Epidermal melanocyte (primary cell): ENCODE measurements around the gene CCDC73.
"Not testable (repeated sequence)": the region's sequence is repeated elsewhere in the genome, so short reads cannot be mapped to it uniquely, and the experiment has no call there.

Experiments used
- DNase-seq: peaks from one replicate; pipeline ENCODE4 v3.0.0; 2011; ENCODE audit warnings: low spot score; ENCODE audit not compliant: insufficient read length

Gene CCDC73

DNA sequence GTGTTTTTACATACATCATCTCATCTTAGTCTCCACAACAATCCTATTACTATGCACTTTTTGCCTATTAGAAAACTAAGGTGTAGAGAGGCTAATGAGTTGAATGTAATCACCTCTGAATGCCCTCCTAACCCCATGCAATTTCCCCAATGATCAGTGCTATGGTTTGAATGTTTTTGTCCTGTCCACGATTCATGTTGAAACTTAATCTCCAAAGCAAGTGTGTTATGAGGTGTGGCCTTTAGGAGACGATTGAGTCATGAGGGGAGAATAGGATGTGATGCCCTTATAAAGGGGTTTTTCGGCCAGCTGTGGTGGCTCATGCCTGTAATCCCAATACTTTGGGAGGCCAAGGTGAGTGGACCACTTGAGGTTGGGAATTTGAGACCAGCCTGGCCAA lies 2.0 kb upstream of the CCDC73 start:
- no peak for DNase-seq

DNA sequence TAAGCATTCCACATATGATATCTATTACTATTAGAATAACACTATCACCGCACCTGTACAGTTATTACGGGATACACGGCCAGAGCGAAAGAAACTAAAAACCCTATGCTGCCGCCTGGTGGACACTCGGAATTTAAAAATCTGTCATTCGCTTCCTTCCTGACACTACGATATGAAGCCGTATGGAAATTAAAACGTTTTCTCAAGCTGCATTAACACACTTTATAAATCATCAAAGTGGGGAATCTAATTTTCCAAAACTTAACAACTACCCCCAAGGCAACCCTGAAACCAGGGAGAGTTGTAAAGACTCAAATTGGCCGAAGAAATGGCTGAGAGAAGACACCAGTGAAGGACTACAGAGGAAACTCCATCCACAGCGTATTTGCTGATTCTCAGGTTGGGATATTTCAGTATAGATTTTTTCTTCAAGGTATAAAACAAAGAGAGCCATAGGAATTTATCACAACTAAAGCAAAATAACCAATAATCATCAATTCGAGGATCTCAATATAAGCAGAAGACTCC lies 1.4 kb downstream of the CCDC73 start:
- no peak for DNase-seq

DNA sequence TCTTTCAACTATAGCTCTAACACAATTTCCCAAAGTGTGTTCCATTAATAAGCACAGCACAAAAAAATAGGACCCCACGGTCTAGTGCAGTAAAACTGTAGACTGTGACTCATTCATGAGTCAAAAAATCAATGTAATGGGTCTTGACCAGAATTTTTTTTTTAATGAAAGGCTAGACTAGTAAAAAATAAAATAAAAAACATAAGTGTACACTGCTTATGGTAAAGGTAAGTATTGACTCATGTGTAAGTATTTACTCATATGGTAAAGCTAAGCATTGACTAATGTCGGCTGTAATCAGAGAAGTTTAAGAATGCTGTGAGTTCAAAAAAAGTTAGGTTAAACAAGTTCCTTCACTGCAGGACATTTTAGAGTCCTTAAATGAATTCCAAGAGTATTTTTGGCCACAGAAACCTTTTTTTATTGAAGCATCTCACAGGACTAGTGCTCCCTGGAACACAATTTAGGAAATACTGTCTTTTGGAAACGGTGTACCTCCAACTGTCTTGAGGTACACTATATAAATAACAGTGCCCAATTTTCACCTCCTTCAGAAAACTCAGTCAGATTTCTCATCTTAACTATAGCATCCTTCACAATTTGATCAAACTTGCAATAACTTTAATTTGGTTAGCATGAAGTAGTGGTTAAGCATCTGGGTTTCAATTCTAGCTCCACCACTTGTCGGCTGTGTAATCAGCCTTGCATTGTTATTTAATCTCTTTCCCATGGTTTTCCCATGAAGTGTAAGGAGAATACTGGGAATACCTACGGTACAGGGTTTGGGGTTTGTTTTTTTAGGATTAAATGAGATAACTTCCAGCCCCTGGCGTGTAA lies 2.1 kb downstream of the CCDC73 start:
- no peak for DNase-seq

DNA sequence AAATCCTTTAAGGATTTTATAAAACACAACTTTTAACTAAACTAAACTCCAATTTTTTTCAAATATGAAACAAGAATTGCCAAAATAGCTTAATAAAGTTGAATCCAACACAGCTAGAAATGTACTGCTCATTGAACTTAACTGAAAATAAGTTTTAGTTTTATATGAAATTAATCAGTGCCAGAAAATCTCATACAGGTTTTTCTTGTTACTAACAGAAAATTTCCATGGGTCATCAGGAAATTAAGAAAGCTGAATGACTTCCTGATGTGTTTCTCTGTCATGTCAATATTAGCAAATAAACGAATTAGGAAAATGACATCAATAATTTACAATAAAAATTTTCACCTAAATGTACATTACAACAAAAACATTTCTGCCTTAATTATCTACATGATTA lies 3.5 kb downstream of the CCDC73 start:
- no peak for DNase-seq

DNA sequence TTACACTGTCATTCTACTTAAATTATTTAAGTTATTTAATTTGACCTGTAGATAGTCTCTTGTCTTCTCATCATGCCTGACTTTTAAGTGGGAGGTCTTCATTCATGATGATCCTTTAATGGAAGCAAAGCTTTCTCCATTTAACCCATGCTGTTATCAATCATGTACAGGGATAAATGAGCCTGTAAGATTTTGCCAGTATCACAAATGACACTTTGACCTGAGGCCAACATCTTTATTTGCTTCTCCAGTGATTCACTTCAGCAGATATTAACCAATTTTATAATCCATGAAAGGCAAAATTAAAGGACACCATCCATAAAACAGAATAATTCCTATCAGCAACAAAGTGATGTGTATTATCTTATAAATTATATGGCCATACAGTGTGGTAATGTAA lies 7.7 kb downstream of the CCDC73 start:
- no peak for DNase-seq

DNA sequence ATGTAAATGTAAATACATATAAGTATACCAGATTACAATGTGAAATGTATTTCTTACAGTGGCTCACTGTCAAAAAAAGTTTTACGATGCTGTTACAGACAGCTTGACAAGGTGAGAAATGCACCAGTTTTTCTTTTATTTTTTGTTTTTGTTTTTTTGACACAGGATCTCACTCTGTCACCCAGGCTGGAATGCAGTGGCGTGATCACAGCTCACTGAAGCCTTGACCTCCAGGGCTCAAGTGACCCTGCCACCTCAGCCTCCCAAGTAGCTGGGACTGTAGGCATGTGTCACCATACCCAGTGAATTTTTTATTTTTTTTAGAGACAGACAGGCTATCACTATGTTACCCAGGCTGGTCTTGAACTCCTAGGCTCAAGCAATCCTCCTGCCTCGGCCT lies 9.2 kb downstream of the CCDC73 start:
- no peak for DNase-seq

DNA sequence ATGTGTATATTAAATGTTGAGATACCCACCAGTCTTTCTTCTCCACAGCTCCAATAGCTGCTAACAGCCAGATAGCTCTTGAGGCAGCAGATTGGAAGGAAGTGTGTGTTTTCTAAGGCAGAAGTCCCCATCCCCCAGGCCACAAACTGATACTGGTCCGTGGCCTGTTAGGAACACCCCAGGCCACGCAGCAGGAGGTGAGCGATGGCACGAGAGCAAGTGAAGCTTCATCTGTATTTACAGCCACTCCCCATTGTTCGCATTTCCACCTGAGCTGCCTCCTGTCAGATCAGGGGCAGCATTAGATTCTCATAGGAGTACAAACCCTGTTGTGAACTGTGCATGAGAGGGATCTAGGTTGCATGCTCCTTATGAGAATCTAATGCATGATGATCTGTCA lies 12.7 kb downstream of the CCDC73 start:
- no peak for DNase-seq

DNA sequence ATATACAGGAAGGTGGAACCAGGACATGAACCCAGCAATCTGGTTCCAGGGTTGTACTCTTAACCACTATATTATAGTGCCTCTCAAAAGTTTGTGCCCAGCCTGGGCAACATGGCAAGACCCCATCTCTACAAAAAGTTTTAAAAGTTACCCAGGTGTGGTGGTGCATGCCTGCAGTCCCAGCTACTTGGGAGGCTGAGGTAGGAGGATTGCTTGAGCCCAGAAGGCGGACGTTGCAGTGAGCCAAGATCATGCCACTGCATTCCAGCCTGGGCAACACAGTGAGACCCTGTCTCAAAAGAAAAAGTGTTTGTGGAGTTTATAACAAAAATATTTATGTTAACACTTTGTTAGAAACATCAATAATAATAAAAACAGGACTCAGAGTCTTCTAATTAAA lies 13.6 kb downstream of the CCDC73 start:
- not testable (repeated sequence) for DNase-seq

DNA sequence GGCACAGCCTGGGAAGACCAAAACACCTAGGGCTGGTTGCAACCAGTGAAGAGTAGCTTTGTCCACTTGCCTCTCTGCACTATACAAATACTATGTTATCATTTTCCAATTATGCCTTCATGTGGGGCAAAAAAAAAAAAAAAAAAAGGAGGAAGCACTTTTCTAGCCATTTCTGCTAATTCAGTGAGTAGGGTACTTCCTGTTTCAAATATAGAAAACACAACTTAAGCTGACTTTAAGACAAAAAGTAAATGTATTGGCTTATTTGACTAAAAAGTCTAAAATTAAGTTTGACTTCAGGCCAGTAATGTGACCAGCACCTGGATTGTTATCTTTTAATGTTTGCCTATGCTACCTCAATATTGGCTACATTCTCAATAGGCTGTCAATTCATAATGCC lies 15.3 kb downstream of the CCDC73 start:
- no peak for DNase-seq

DNA sequence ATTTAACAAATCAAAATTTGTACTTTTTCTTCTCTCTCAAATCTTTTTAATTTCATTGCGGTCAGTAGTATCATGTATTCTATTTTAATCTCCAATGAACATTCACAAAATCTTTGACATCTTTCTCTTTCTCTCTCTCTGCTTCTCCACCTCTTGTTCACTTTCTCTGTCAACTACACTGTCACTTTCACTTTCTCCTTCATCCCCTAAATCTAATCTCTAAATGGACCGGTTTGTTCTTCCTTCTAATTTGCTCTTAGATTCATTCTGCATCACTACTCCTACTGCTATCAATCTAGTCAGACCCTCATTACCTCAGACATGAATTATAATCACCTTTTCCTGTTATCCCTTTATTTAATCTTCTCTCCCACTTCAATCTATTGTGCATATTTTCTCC lies 18.6 kb downstream of the CCDC73 start:
- DNase-seq, result no peak

DNA sequence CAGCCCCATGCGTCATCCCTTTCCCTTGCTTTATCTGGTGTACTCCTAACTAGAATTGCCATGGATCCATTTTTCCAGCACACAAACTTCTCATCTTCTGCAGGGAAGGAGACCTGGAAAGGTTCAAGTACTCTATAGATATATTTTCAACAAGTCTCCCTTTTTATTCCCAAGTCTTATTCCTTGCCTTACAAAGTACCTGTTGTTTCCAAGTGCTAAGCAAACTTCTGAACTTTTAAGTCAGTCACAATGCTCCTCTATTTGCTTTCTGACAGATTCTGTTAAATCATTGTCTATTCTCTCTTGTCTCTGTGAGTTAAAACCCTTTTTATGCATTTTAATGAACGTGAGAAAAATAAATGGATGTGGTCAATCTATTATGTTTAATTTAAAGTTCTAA lies 20.4 kb downstream of the CCDC73 start:
- no peak for DNase-seq

DNA sequence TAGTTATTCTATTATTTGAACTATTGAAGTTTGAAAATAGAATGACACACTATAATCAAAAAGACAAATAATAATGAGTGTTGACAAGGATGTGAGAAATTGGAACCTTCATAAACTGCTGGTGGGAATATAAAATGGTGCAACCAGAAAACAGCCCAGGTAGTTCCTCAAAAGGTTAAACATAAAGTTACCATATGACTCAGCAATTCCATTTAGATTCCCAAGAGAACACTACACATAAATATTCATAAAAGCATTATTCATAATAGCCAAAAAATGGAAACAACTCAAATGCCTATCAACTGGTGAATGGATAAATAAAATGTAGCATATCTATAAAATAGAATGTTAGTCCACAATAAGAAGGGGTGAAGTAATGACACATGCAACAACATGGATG lies 21.7 kb downstream of the CCDC73 start:
- DNase-seq, result no peak

DNA sequence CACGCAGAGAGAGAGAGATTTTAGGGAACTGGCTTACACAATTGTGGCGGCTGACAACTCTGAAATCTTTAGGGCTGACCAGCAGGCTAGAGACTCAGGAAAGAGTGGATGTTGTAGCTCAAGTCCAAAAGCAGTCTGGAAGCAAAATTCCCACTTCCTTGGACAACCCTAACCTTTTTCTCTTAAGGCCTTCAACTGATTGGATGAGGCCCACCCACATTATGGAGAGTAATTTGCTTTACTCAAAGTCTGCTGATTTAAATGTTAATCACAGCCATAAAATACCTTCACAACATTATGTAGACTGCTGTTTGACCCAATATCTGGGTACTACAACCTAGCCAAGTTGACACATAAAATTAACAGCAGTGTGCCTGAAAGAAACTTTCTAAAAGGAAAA lies 32.7 kb downstream of the CCDC73 start:
- not testable (repeated sequence) for DNase-seq

DNA sequence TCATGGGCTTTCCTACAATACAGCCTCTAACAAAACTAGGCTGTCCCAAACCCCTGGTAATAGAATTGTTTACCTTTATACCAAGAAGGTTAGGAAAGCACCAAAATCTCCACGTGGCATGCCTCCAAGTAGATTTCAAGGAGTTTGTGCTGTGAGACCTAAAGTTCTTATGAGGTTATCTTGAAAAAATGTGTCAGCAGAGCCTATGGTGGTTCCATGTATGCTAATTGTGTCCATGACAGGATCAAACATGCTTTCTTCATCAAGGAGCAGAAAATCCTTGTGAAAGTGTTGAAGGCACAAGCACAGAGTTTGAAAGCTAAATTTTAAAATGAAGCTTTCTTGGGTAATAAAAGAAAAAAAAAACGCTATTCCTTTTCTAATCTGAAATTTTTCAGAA lies 36.2 kb downstream of the CCDC73 start:
- no peak for DNase-seq

DNA sequence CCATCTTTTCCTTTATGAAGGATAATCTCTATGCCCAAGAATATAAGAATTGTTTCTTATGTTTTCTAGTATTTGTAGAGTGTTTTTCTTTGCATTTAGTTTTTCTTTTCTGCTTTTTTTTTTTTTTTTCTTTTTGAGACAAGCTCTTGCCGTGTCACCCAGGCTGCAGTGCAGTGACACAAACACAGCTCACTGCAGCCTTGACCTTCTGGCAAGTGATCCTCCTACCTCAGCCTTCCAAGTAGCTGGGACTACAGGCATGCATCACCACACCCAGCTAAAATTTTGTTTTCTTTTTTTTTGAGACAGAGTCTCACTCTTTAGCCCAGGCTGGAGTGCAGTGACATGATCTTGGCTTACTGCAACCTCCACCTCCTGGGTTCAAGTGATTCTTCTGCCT lies 41.3 kb downstream of the CCDC73 start:
- not testable (repeated sequence) for DNase-seq

DNA sequence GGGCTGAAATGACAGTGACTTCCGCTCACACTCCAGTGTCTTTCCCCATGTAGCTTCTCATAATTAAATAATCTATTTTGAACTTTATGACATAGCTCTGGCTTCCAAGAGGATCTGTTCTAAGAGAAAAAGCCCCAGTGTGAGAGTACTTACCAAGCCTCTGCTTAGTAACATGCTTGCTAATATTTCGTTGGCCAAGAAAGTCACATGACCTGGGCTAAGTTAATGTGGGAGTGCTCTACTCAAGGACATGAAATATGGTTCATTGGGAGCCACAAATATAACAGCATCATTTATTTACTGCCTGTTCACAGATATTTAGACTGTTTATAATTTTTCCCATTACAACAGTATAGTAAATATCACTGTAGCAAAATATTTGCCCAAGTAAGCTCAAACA lies 42.5 kb downstream of the CCDC73 start:
- DNase-seq, result no peak

DNA sequence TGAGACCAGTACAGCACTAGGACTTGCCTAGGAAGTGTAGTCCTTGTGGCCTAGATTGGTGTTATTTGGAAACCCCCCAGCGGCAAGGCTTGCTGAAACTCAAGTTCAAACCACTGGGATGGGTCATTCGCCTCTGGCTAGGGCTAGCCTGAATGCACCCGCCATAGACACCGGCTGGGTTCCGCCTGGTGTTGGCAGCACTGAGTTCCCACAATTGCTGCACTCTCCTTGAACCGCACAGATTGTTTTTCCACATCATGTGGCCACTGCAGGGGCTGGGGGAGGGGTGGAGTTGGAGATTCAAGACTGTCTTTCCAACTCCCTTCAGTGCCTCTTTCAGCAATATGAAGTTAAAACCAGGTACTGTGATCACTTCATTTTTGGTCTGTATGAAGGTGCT lies 43.1 kb downstream of the CCDC73 start:
- no peak for DNase-seq

DNA sequence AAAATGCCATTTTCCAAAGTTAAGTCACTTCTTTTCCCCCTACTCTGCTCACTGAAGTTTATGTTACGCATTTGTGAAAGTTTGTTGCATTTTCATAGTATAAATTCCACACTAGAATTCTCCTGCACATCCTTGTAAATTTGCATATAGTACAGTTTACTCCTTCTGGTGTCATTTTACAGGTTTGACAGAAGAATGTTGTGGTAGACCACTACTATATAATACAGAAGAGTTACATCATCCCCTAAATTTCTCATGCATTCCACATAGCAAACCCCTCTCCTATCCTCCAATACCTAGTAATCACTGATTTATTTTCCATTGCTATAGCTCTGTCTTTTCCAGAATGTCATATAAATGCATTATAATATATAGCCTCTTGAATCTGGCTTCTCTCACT lies 64.5 kb downstream of the CCDC73 start:
- no peak for DNase-seq

DNA sequence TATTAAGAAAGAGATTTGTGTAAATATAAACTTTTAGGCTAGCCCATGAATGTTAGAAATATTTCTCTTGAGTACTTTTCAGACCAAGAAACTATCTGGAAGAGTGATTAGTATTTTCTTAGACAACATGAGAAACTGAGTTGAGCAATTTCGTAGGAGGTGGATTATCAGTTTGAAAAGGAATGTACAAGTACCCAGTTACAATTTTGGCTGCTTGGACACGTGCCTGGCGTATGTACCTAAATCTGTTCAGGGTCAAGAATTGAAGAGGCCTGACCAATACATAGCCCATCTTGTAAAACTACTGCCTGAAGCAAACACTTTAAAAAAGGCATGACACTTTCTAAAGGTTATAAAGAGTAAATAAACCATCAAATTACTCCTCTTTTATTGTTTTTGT lies 71.1 kb downstream of the CCDC73 start:
- no peak for DNase-seq

DNA sequence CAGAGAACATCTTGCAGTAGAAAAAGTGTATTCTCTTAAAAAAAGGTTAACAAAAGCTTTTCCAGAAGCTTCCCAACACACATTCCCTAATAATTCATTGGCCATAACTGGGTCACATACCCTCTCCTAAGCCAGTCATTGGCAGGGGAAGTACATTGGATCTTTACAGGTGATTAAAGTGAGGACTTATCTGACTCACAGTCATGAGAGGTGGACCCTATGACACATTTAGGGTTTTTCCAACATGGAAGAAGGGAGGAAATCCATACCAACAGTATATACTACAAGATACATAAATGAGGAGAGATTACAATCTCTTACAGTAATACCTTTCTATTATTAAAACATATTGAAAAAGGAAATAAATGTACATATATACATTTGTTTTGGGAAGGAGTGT lies 72.2 kb downstream of the CCDC73 start:
- no peak for DNase-seq

DNA sequence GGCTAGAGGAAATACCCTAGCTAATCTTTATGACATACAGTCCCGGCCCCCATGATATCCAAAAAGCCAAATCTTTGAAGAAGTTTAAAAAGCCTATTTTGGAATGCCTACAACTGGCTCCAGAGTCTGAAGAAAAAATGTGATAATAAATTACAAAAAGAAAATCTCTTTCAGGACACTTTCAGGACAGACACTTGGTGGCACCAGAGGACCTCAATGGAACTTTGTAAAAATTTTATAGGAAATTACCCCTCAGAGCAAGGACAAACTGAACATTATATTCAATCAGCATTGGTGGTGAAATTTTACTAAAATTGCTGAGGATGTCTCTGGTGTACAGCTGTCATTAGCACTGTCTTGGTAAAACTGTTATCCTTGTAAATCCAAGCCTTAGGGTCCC lies 81.0 kb downstream of the CCDC73 start:
- DNase-seq, result no peak

DNA sequence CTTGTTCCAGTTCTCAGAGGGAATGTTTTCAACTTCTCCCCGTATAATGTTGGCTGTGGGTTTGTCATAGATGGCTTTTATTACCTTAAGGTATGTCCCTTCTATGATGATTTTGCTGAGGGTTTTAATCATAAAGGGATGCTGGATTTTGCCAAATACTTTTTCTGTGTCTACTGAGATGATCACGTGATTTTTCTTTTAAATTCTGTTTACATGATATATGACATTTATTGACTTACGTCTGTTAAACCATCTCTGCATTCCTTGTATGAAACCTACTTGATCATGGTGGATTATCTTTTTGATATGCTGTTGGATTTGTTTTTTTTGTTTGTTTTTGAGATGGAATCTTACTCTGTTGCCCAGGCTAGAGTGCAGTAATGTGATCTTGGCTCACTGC lies 85.5 kb downstream of the CCDC73 start:
- DNase-seq, result not testable (repeated sequence)

DNA sequence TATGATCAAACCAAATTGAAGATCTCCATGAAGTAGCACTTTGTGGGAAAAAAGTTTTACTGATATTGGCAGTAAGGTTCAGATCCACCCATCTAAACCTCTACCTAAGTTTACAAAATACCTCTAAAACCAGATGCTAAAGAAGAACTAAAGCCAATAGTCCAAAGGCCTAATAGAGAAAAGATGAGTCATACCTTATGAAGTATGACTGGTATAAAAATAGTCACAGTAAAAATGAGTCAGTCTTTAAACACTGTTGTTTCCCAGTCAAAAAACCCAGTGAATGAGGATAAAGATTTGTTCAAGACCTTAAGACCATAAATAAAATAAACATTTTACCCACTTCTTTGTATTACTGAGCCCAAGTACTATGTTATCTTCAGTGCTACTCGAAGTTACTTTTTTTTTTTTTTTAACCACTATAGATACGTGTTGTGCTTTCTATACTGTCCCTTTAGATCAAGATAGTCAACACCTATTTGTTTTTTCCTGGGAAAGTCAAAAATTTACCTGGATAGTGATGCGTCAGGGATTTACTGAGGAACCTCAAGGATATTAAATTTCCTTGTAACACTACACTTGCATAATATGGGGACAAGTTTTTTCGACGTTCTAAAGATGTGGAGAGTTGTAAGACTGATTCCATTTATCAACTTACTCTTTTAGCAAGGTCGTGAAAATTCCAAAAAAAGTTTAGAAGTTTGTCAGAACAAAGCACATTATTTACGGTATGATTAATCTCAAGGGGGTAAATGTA lies 87.3 kb downstream of the CCDC73 start:
- DNase-seq, result no peak
